ENCODE data around the gene TLR9. TPM values are rescaled to one million over a fixed set of nuclear protein-coding genes. Genes with fewer than 3 reads are reported as not detected.

TLR9 gene
- polyA plus RNA-seq, 1 of the 3 experiments (the other 2 are of a cell fraction): 0.12 TPM

GRCh38 chr3:52256159-52256558 is 30.7 kb upstream of the TLR9 start:
- no peak overlapping the region for H3K27ac ChIP-seq (ENCODE audit: low read depth in 2 of 2, low read length in 1 of 2)
- no peaks in the 10 kb centered on the region for H4K20me1 ChIP-seq (ENCODE audit: insufficient read depth)
- no peak overlapping the region for H3K4me2 ChIP-seq
- CTCF ChIA-PET: no interaction called here
- 96% methylated on average over 3 of the region's 3 CpGs for WGBS (ENCODE audit: low lambda C conversion rate)
- no peaks in the 10 kb centered on the region for H3K27me3 ChIP-seq (ENCODE audit: insufficient read depth)
- H3F3A ChIP-seq (replicated peaks; ENCODE audit: insufficient read depth): peaks cover 12% of the 10 kb centered on the region
- no peaks in the 10 kb centered on the region for H3K4me1 ChIP-seq (ENCODE audit: control insufficient read depth in 1 of 2, insufficient read depth in 2 of 2, low read depth in 1 of 2, low read length in 1 of 2)
- POLR2A ChIA-PET: no interaction called here
- H3K79me2 ChIP-seq (ENCODE audit: insufficient read depth): peaks cover 43% of the 10 kb centered on the region
- peaks cover 64 to 72% of the 10 kb centered on the region in 2 experiments for H3K36me3 ChIP-seq (replicated peaks in 1 of 2; ENCODE audit: control insufficient read depth in 1 of 2, insufficient read depth in 2 of 2, low read length in 1 of 2)
- TF ChIP-seq CTCF (IDR thresholded peaks at IDR 0.05) (no peak), YY1 (IDR thresholded peaks at IDR 0.05; ENCODE audit: low read depth) (no peak), CHD2 (IDR thresholded peaks at IDR 0.05; ENCODE audit: low read length, partially characterized antibody) (no peak), NRF1 (IDR thresholded peaks at IDR 0.05; ENCODE audit: low read depth, low read length) (no peak)
- no peak for DNase-seq
- no peaks in the 10 kb centered on the region for H3K9me3 ChIP-seq
- H3K9ac ChIP-seq: no peak overlapping the region
- H2AFZ ChIP-seq (ENCODE audit: low read depth): no peak overlapping the region
- H3K9me2 ChIP-seq: no peaks in the 10 kb centered on the region
- H3K4me3 ChIP-seq (ENCODE audit: low read depth in 2 of 2, low read length in 1 of 2): no peak overlapping the region

GRCh38 chr3:52254608-52255007 is 29.2 kb upstream of the TLR9 start:
- no peaks in the 10 kb centered on the region for H3K9me2 ChIP-seq
- ChIA-PET CTCF (interaction anchor here (2.7 kb wide), 1 partner anchor 34 kb away, joined by 9 read pairs; no protein-coding TSS in a partner anchor), POLR2A (no interaction called here)
- H4K20me1 ChIP-seq (ENCODE audit: insufficient read depth): no peaks in the 10 kb centered on the region
- no peak for TF ChIP-seq ZBTB33 (IDR thresholded peaks at IDR 0.05; ENCODE audit: borderline replicate concordance, low read depth)
- no peak for TF ChIP-seq NFIC (IDR thresholded peaks at IDR 0.05; ENCODE audit: borderline replicate concordance)
- TF ChIP-seq POLR2AphosphoS5 (IDR thresholded peaks at IDR 0.05; ENCODE audit: low read depth, low read length): no peak
- no peak for TF ChIP-seq TEAD4 (IDR thresholded peaks at IDR 0.05; ENCODE audit: borderline replicate concordance, insufficient read depth)
- TF ChIP-seq PBX3 (IDR thresholded peaks at IDR 0.05): no peak
- no peak for TF ChIP-seq FOSL2 (IDR thresholded peaks at IDR 0.05; ENCODE audit: borderline replicate concordance, low read depth)
- 95% methylated on average over 9 of the region's 9 CpGs for WGBS (ENCODE audit: low lambda C conversion rate)
- H3K4me1 ChIP-seq (ENCODE audit: control insufficient read depth in 1 of 2, insufficient read depth in 2 of 2, low read depth in 1 of 2, low read length in 1 of 2): no peaks in the 10 kb centered on the region; a peak in 1 of 4 replicates
- no peak for DNase-seq
- peaks cover 55 to 69% of the 10 kb centered on the region in 2 experiments for H3K36me3 ChIP-seq (replicated peaks in 1 of 2; ENCODE audit: control insufficient read depth in 1 of 2, insufficient read depth in 2 of 2, low read length in 1 of 2)
- no peak overlapping the region for H3K9ac ChIP-seq
- H3K27me3 ChIP-seq (ENCODE audit: insufficient read depth): no peaks in the 10 kb centered on the region
- H3K79me2 ChIP-seq (ENCODE audit: insufficient read depth): peaks cover 30% of the 10 kb centered on the region
- H3F3A ChIP-seq (replicated peaks; ENCODE audit: insufficient read depth): peaks cover 16% of the 10 kb centered on the region
- H2AFZ ChIP-seq (ENCODE audit: low read depth): no peak overlapping the region
- H3K4me2 ChIP-seq: no peak overlapping the region
- no peak overlapping the region for H3K27ac ChIP-seq (ENCODE audit: low read depth in 2 of 2, low read length in 1 of 2)
- no peaks in the 10 kb centered on the region for H3K9me3 ChIP-seq
- H3K4me3 ChIP-seq (ENCODE audit: low read depth in 2 of 2, low read length in 1 of 2): no peak overlapping the region
